ENCODE measurements around the gene SNX5. TPM values are rescaled to one million over a fixed set of nuclear protein-coding genes. Genes with fewer than 3 reads are reported as not detected.

Gene SNX5
- total and polyA plus RNA-seq, 2 of the 13 experiments (the other 11 are each of a cell fraction or from before 2014, with no cell fraction given) = 664 to 1,040 TPM

GRCh38 chr20:17969884-17970409 lies 1.4 kb upstream of the SNX5 start (continued):
- no peak for TF ChIP-seq AKNA (CRISPR knock-in tag; IDR thresholded peaks at IDR 0.05; ENCODE audit: borderline replicate concordance)
- no peak for TF ChIP-seq IKZF1 (IDR thresholded peaks at IDR 0.05)
- no peak; the same call in 1 of the 2 replicates for TF ChIP-seq AKAP8 (CRISPR knock-in tag; IDR thresholded peaks at IDR 0.05)
- no peak for TF ChIP-seq GATAD1 (CRISPR knock-in tag; IDR thresholded peaks at IDR 0.05)
- TF ChIP-seq NFKBIZ (CRISPR knock-in tag; IDR thresholded peaks at IDR 0.05) = no peak
- TF ChIP-seq ZNF232 (CRISPR knock-in tag; IDR thresholded peaks at IDR 0.05; ENCODE audit: borderline replicate concordance) = no peak
- TF ChIP-seq MLLT10 (CRISPR knock-in tag; IDR thresholded peaks at IDR 0.05) = peak; percentile 55; the same call in 1 of the 2 replicates
- TF ChIP-seq PRDM15 (CRISPR knock-in tag; IDR thresholded peaks at IDR 0.05) = no peak
- TF ChIP-seq EZH2 (conservative IDR thresholded peaks at IDR 0.05; ENCODE audit: low read depth, low read length) = no peak
- no peak for TF ChIP-seq ETV6 (CRISPR knock-in tag; conservative IDR thresholded peaks at IDR 0.05)
- TF ChIP-seq SP4 (CRISPR knock-in tag; IDR thresholded peaks at IDR 0.05) = no peak
- TF ChIP-seq WIZ (CRISPR knock-in tag; IDR thresholded peaks at IDR 0.05) = no peak
- no peak for TF ChIP-seq LCORL (IDR thresholded peaks at IDR 0.05)
- no peak for TF ChIP-seq LCORL (CRISPR knock-in tag; IDR thresholded peaks at IDR 0.05)
- TF ChIP-seq ONECUT2 (CRISPR knock-in tag; IDR thresholded peaks at IDR 0.05) = no peak
- TF ChIP-seq POLR2G (IDR thresholded peaks at IDR 0.05; ENCODE audit: low read depth, low read length) = peak; percentile 64; the same call in 1 of the 2 replicates
- no peak for TF ChIP-seq CBX1 (IDR thresholded peaks at IDR 0.05; ENCODE audit: low read depth)
- TF ChIP-seq NR3C1 (CRISPR knock-in tag; IDR thresholded peaks at IDR 0.05) = no peak
- no peak for TF ChIP-seq ZFP62 (CRISPR knock-in tag; IDR thresholded peaks at IDR 0.05)
- no peak for TF ChIP-seq ZNF441 (CRISPR knock-in tag; IDR thresholded peaks at IDR 0.05; ENCODE audit: borderline replicate concordance)
- no peak for TF ChIP-seq ATF5 (CRISPR knock-in tag; IDR thresholded peaks at IDR 0.05; ENCODE audit: low read depth)
- TF ChIP-seq SNAI1 (CRISPR knock-in tag; IDR thresholded peaks at IDR 0.05; ENCODE audit: borderline replicate concordance) = no peak
- peak; percentile 34; the same call in 1 of the 2 replicates for TF ChIP-seq THAP11 (CRISPR knock-in tag; IDR thresholded peaks at IDR 0.05)
- TF ChIP-seq ZNF414 (CRISPR knock-in tag; IDR thresholded peaks at IDR 0.05) = no peak
